Measurements from ENCODE around the gene BAG3.

Gene BAG3

GRCh38 chr10:119726676-119727261, 75.6 kb downstream of the BAG3 start:
- no peak for DNase-seq (ENCODE audit: low read depth, low spot score)
